ENCODE data around the gene LBX1.

LBX1 gene

GRCh38 chr10:101266381-101267289, 37.4 kb upstream of the LBX1 start:
- TF ChIP-seq ZFX (IDR thresholded peaks at IDR 0.05) (no peak), CTCF (conservative IDR thresholded peaks at IDR 0.05) (no peak)
- H3K27ac ChIP-seq, result no peak overlapping the region

- no peak overlapping the region for H3K27ac ChIP-seq
- TF ChIP-seq CTCF (conservative IDR thresholded peaks at IDR 0.05) (no peak), ZFX (IDR thresholded peaks at IDR 0.05) (no peak)
These were observed 34.0 kb upstream of the LBX1 start for GRCh38 chr10:101263150-101263752.

GRCh38 chr10:101262147-101262546, 32.9 kb upstream of the LBX1 start:
- H3K27ac ChIP-seq, result no peak overlapping the region
- TF ChIP-seq ZFX (IDR thresholded peaks at IDR 0.05), result no peak
- TF ChIP-seq CTCF (conservative IDR thresholded peaks at IDR 0.05), result no peak

- no peak overlapping the region for H3K27ac ChIP-seq
- TF ChIP-seq CTCF (conservative IDR thresholded peaks at IDR 0.05) (no peak), ZFX (IDR thresholded peaks at IDR 0.05) (no peak)
These were observed 32.4 kb upstream of the LBX1 start for GRCh38 chr10:101261702-101262101.

- no peak for TF ChIP-seq ZFX (IDR thresholded peaks at IDR 0.05)
- TF ChIP-seq CTCF (conservative IDR thresholded peaks at IDR 0.05), result no peak
- H3K27ac ChIP-seq, result no peak overlapping the region
These were observed 31.7 kb upstream of the LBX1 start for GRCh38 chr10:101260764-101261481.

- H3K27ac ChIP-seq, result no peak overlapping the region
- TF ChIP-seq CTCF (conservative IDR thresholded peaks at IDR 0.05) (no peak), ZFX (IDR thresholded peaks at IDR 0.05) (no peak)
These were observed 29.1 kb upstream of the LBX1 start for GRCh38 chr10:101258179-101258885.

Data from C4-2B (cell line).